ENCODE results near the gene AACS. TPM values are rescaled to one million over a fixed set of nuclear protein-coding genes. Genes with fewer than 3 reads are reported as not detected.

Gene AACS
- total RNA-seq, 1 experiment from 2014 or later = 46.8 TPM

DNA sequence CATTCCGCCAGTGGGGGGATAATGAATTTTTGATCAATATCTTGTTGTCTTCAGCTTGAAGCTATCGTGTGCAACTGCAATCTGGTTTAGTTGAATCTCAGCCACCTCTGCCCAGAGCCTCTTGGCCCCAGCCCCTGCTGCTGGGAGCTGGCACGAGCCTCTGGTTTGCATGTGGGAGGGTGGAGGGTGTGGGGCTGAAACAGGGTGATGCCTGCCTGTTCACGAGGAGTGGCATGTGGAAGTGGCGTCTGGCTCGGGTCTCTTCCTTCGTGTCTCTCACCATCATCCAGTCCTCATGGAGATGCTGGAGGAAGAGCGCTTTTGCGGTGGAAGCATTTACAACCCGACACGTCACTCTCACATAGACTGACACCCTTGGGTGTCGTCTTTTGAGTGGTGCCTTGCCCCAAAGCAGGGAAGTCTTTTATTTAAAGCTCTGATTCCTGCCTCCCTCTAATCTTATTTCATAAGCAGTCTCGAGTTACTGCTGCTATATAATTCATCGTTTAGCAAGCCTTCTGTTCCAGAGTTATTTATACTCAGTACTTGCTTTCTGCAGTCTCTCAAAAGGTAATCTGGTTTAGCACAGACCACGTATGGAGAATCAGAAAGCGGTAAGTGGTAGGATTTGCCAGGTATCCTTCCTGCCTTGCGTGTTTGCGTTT lies 64.5 kb downstream of the AACS start:
- Histone ChIP-seq H3F3A (ENCODE audit: insufficient read depth, low read depth) (peaks cover 13% of the 10 kb centered on the region), H3K27ac (no peak overlapping the region), H3K9me3 (ENCODE audit: insufficient read depth, low read depth) (no peaks in the 10 kb centered on the region), H3K4me3 (no peak overlapping the region), H3K27me3 (ENCODE audit: insufficient read depth, low read depth) (no peaks in the 10 kb centered on the region), H2AFZ (no peak overlapping the region), H3K36me3 (ENCODE audit: low read depth) (no peaks in the 10 kb centered on the region), H3K9me2 (ENCODE audit: insufficient read depth) (no peaks in the 10 kb centered on the region), H3K79me2 (ENCODE audit: low read depth) (no peaks in the 10 kb centered on the region), H3K4me1 (replicated peaks; ENCODE audit: insufficient read depth) (peaks cover 16% of the 10 kb centered on the region), H4K20me1 (ENCODE audit: insufficient read depth) (no peaks in the 10 kb centered on the region; the same call in 1 of the 2 replicates), H3K4me2 (no peak overlapping the region)
- intact Hi-C loops (cut with micrococcal nuclease; ENCODE audit: unreplicated experiment) = loop anchor here (10.0 kb wide), 1 partner anchor 135 kb away; the partner anchor contains the start of gene BRI3BP
- ChIA-PET POLR2A (ENCODE audit: unreplicated experiment) (no interaction called here), CTCF (no interaction called here)
- DNase-seq = peak in 1 of 2 experiments; percentile 27
- no TSS peak for BruUV-seq (replicated peaks)
- TF ChIP-seq EZH2 (IDR thresholded peaks at IDR 0.05; ENCODE audit: low read depth) = no peak
- TF ChIP-seq, protein P1, sequence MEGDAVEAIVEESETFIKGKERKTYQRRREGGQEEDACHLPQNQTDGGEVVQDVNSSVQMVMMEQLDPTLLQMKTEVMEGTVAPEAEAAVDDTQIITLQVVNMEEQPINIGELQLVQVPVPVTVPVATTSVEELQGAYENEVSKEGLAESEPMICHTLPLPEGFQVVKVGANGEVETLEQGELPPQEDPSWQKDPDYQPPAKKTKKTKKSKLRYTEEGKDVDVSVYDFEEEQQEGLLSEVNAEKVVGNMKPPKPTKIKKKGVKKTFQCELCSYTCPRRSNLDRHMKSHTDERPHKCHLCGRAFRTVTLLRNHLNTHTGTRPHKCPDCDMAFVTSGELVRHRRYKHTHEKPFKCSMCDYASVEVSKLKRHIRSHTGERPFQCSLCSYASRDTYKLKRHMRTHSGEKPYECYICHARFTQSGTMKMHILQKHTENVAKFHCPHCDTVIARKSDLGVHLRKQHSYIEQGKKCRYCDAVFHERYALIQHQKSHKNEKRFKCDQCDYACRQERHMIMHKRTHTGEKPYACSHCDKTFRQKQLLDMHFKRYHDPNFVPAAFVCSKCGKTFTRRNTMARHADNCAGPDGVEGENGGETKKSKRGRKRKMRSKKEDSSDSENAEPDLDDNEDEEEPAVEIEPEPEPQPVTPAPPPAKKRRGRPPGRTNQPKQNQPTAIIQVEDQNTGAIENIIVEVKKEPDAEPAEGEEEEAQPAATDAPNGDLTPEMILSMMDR (conservative IDR thresholded peaks at IDR 0.05) = no peak

DNA sequence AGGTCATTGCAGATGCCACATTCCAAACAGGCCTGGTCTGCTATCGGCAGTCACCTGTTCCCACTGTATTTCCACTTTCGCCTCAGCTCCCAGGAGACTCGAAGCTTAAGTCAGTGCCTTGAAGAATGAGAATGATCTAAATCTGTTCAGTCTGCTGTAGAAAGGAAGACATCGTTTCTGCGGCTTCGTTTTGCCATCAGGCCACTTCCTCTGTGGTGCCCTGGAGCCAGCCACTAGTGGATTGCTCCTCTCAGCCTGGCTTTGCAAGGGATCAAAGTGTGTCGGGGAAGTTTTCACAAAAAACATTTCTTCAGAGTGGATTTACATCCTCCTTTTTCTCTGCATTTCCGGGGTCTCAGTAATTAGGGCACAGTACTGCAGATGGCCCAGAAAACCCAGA lies 66.7 kb downstream of the AACS start:
- no peak overlapping the region for H3K4me3 ChIP-seq
- no peak overlapping the region for H2AFZ ChIP-seq
- intact Hi-C loops (cut with micrococcal nuclease; ENCODE audit: unreplicated experiment) = no loop called here
- ChIA-PET POLR2A (ENCODE audit: unreplicated experiment) (no interaction called here), CTCF (no interaction called here)
- no peaks in the 10 kb centered on the region for H3F3A ChIP-seq (ENCODE audit: insufficient read depth, low read depth)
- no peaks in the 10 kb centered on the region for H3K27me3 ChIP-seq (ENCODE audit: insufficient read depth, low read depth)
- no peaks in the 10 kb centered on the region for H3K9me3 ChIP-seq (ENCODE audit: insufficient read depth, low read depth)
- H3K9me2 ChIP-seq (ENCODE audit: insufficient read depth) = no peaks in the 10 kb centered on the region
- TF ChIP-seq, protein P1 (conservative IDR thresholded peaks at IDR 0.05) = no peak
- TF ChIP-seq EZH2 (IDR thresholded peaks at IDR 0.05; ENCODE audit: low read depth) = no peak
- BruUV-seq (replicated peaks) = no TSS peak
- no peaks in the 10 kb centered on the region for H3K79me2 ChIP-seq (ENCODE audit: low read depth)
- H3K4me2 ChIP-seq = no peak overlapping the region
- H3K4me1 ChIP-seq (replicated peaks; ENCODE audit: insufficient read depth) = no peaks in the 10 kb centered on the region
- H3K36me3 ChIP-seq (ENCODE audit: low read depth) = no peaks in the 10 kb centered on the region
- H3K27ac ChIP-seq = no peak overlapping the region
- DNase-seq = no peak
- H4K20me1 ChIP-seq (ENCODE audit: insufficient read depth) = no peaks in the 10 kb centered on the region

DNA sequence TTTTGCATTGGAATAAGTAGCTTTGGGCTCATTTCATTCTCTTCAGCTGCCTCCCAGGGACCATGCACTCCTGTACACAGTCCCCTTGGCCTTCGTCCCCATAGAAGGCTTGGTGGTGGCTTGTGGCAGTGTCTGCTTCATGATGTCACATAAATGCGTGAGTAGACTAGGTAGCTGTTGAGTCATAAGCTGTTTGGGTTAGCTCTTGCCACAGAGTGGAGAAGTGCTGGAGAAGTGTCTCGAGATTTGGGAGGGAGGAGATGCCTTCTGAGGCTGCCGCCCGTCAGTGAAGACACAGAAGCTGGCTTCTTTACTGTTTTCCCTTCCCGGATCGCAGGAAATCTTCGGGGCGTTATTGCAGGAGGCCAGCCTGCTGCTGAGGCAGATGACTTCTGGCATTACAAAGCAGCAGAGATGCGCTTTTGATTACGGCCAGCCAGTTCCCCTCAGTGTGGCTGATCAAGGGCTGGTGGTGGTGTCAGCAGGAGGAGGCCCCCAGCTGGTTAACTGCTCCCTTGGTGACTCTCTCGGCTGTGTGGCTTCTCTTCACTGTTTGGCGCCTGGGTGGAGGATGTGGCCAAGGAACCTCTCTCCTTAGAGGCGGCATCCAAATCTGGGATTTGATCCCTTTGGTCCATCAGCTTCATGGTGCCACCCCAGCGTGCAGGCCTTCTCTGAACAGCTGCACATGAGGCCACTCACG lies 67.6 kb downstream of the AACS start:
- no peak for DNase-seq
- H3K4me3 ChIP-seq = no peak overlapping the region
- no peaks in the 10 kb centered on the region for H4K20me1 ChIP-seq (ENCODE audit: insufficient read depth)
- H3K79me2 ChIP-seq (ENCODE audit: low read depth) = no peaks in the 10 kb centered on the region
- H3K36me3 ChIP-seq (ENCODE audit: low read depth) = no peaks in the 10 kb centered on the region
- no peak for TF ChIP-seq EZH2 (IDR thresholded peaks at IDR 0.05; ENCODE audit: low read depth)
- TF ChIP-seq, protein P1 (conservative IDR thresholded peaks at IDR 0.05) = no peak
- POLR2A ChIA-PET (ENCODE audit: unreplicated experiment) = no interaction called here
- H2AFZ ChIP-seq = no peak overlapping the region
- no peaks in the 10 kb centered on the region for H3K9me2 ChIP-seq (ENCODE audit: insufficient read depth)
- intact Hi-C loops (cut with micrococcal nuclease; ENCODE audit: unreplicated experiment) = no loop called here
- H3F3A ChIP-seq (ENCODE audit: insufficient read depth, low read depth) = no peaks in the 10 kb centered on the region
- H3K4me2 ChIP-seq = no peak overlapping the region
- CTCF ChIA-PET = no interaction called here
- H3K27me3 ChIP-seq (ENCODE audit: insufficient read depth, low read depth) = no peaks in the 10 kb centered on the region
- H3K9me3 ChIP-seq (ENCODE audit: insufficient read depth, low read depth) = no peaks in the 10 kb centered on the region
- no peak overlapping the region for H3K27ac ChIP-seq
- H3K4me1 ChIP-seq (replicated peaks; ENCODE audit: insufficient read depth) = peaks cover 4% of the 10 kb centered on the region; the same call in 1 of the 2 replicates
- no TSS peak for BruUV-seq (replicated peaks)
